Measurements from ENCODE around the gene MYRIP. TPM values are rescaled to one million over a fixed set of nuclear protein-coding genes. Genes with fewer than 3 reads are reported as not detected.
"Not testable (repeated sequence)": the region's sequence is repeated elsewhere in the genome, so short reads cannot be mapped to it uniquely, and the experiment has no call there.

The MYRIP gene
- total RNA-seq (10 to 100 TPM; 10.3 to 11.0 TPM), polyA plus RNA-seq (under 1 TPM; 0.15 to 0.63 TPM)
- long read RNA-seq, donor 1, partial matches to known transcripts, result 9 of 37 reads
- long read RNA-seq, donor 1, other reads (novel, unspliced or antisense), result 28 of 37 reads
- long read RNA-seq, donor 2, partial matches to known transcripts, result 5 of 20 reads
- long read RNA-seq, donor 2, other reads (novel, unspliced or antisense), result 15 of 20 reads

- intact Hi-C loops (cut with DNase I), result no loop called here
- no peaks in the 10 kb centered on the region for H3K9me3 ChIP-seq (ENCODE audit: control insufficient read depth, low read length)
- peak in 1 of 2 donors; percentile 81 for DNase-seq
- H3K4me1 ChIP-seq (ENCODE audit: control insufficient read depth in 1 of 2, insufficient read depth in 2 of 2, low read length in 2 of 2), result no peaks in the 10 kb centered on the region
- H3K27me3 ChIP-seq (ENCODE audit: control insufficient read depth in 1 of 2, insufficient read depth in 2 of 2, low read length in 1 of 2), result no peaks in the 10 kb centered on the region
- H3K36me3 ChIP-seq (ENCODE audit: control insufficient read depth in 1 of 2, insufficient read depth in 2 of 2, low read length in 1 of 2), result no peaks in the 10 kb centered on the region
- H3K27ac ChIP-seq (ENCODE audit: low read depth in 1 of 2, low read length in 2 of 2), result no peak within 1 kb of the TSS
- peak within 1 kb of the TSS; percentile 64 to 77 for H3K4me3 ChIP-seq (ENCODE audit: low read length in 2 of 2)
- peak; percentile 76 for ATAC-seq (ENCODE audit: low FRiP score)
- WGBS, 2 donors, result 0 to 1% methylated on average over 50 to 103 of the region's 103 CpGs
These were observed at the start of gene MYRIP for GRCh38 chr3:39809181-39809994. Gene MYRIP (plus strand): TSS chr3:39809609. CDS start chr3:39900817, 91,208 bp downstream.

GRCh38 chr3:39760325-39760724 is 49.1 kb upstream of the MYRIP start:
- H3K27ac ChIP-seq (ENCODE audit: low read depth in 1 of 2, low read length in 2 of 2), result no peak overlapping the region
- ATAC-seq (ENCODE audit: low FRiP score) (no peak), DNase-seq (no peak)
- no peaks in the 10 kb centered on the region for H3K36me3 ChIP-seq (ENCODE audit: control insufficient read depth in 1 of 2, insufficient read depth in 2 of 2, low read length in 1 of 2)
- 63 to 72% methylated on average over 1 of the region's 1 CpG for WGBS, 2 donors
- H3K4me3 ChIP-seq (ENCODE audit: low read length in 2 of 2), result no peak overlapping the region
- no peaks in the 10 kb centered on the region for H3K4me1 ChIP-seq (ENCODE audit: control insufficient read depth in 1 of 2, insufficient read depth in 2 of 2, low read length in 2 of 2)
- intact Hi-C loops (cut with DNase I), result no loop called here
- H3K9me3 ChIP-seq (ENCODE audit: control insufficient read depth, low read length), result no peaks in the 10 kb centered on the region
- no peaks in the 10 kb centered on the region for H3K27me3 ChIP-seq (ENCODE audit: control insufficient read depth in 1 of 2, insufficient read depth in 2 of 2, low read length in 1 of 2)

GRCh38 chr3:39762537-39763070 is 46.8 kb upstream of the MYRIP start:
- Histone ChIP-seq H3K27me3 (ENCODE audit: control insufficient read depth in 1 of 2, insufficient read depth in 2 of 2, low read length in 1 of 2) (no peaks in the 10 kb centered on the region), H3K9me3 (ENCODE audit: control insufficient read depth, low read length) (no peaks in the 10 kb centered on the region), H3K27ac (ENCODE audit: low read depth in 1 of 2, low read length in 2 of 2) (no peak overlapping the region), H3K36me3 (ENCODE audit: control insufficient read depth in 1 of 2, insufficient read depth in 2 of 2, low read length in 1 of 2) (no peaks in the 10 kb centered on the region), H3K4me1 (ENCODE audit: control insufficient read depth in 1 of 2, insufficient read depth in 2 of 2, low read length in 2 of 2) (no peaks in the 10 kb centered on the region), H3K4me3 (ENCODE audit: low read length in 2 of 2) (no peak overlapping the region)
- DNase-seq (no peak), ATAC-seq (ENCODE audit: low FRiP score) (no peak)
- WGBS, 2 donors, result 32 to 51% methylated on average over 1 of the region's 1 CpG
- intact Hi-C loops (cut with DNase I), result no loop called here

GRCh38 chr3:39763390-39763789 is 46.0 kb upstream of the MYRIP start:
- Histone ChIP-seq H3K4me3 (ENCODE audit: low read length in 2 of 2) (no peak overlapping the region), H3K9me3 (ENCODE audit: control insufficient read depth, low read length) (no peaks in the 10 kb centered on the region), H3K36me3 (ENCODE audit: control insufficient read depth in 1 of 2, insufficient read depth in 2 of 2, low read length in 1 of 2) (no peaks in the 10 kb centered on the region), H3K27me3 (ENCODE audit: control insufficient read depth in 1 of 2, insufficient read depth in 2 of 2, low read length in 1 of 2) (no peaks in the 10 kb centered on the region), H3K4me1 (ENCODE audit: control insufficient read depth in 1 of 2, insufficient read depth in 2 of 2, low read length in 2 of 2) (no peaks in the 10 kb centered on the region), H3K27ac (ENCODE audit: low read depth in 1 of 2, low read length in 2 of 2) (no peak overlapping the region)
- no peak for ATAC-seq (ENCODE audit: low FRiP score)
- intact Hi-C loops (cut with DNase I), result no loop called here
- DNase-seq, result no peak

- no peaks in the 10 kb centered on the region for H3K27me3 ChIP-seq (ENCODE audit: control insufficient read depth in 1 of 2, insufficient read depth in 2 of 2, low read length in 1 of 2)
- H3K4me1 ChIP-seq (ENCODE audit: control insufficient read depth in 1 of 2, insufficient read depth in 2 of 2, low read length in 2 of 2), result no peaks in the 10 kb centered on the region
- no peak overlapping the region for H3K27ac ChIP-seq (ENCODE audit: low read depth in 1 of 2, low read length in 2 of 2)
- H3K36me3 ChIP-seq (ENCODE audit: control insufficient read depth in 1 of 2, insufficient read depth in 2 of 2, low read length in 1 of 2), result no peaks in the 10 kb centered on the region
- H3K4me3 ChIP-seq (ENCODE audit: low read length in 2 of 2), result no peak overlapping the region
- ATAC-seq (ENCODE audit: low FRiP score), result no peak
- intact Hi-C loops (cut with DNase I), result no loop called here
- H3K9me3 ChIP-seq (ENCODE audit: control insufficient read depth, low read length), result no peaks in the 10 kb centered on the region
- no peak for DNase-seq
These were observed 43.8 kb upstream of the MYRIP start for GRCh38 chr3:39765575-39765974.

GRCh38 chr3:39766433-39766832 is 43.0 kb upstream of the MYRIP start:
- Histone ChIP-seq H3K36me3 (ENCODE audit: control insufficient read depth in 1 of 2, insufficient read depth in 2 of 2, low read length in 1 of 2) (no peaks in the 10 kb centered on the region), H3K27me3 (ENCODE audit: control insufficient read depth in 1 of 2, insufficient read depth in 2 of 2, low read length in 1 of 2) (no peaks in the 10 kb centered on the region), H3K9me3 (ENCODE audit: control insufficient read depth, low read length) (no peaks in the 10 kb centered on the region), H3K27ac (ENCODE audit: low read depth in 1 of 2, low read length in 2 of 2) (no peak overlapping the region), H3K4me3 (ENCODE audit: low read length in 2 of 2) (no peak overlapping the region), H3K4me1 (ENCODE audit: control insufficient read depth in 1 of 2, insufficient read depth in 2 of 2, low read length in 2 of 2) (no peaks in the 10 kb centered on the region)
- ATAC-seq (ENCODE audit: low FRiP score) (no peak), DNase-seq (no peak)
- 56 to 58% methylated on average over 1 of the region's 1 CpG for WGBS, 2 donors
- intact Hi-C loops (cut with DNase I), result no loop called here

- H3K36me3 ChIP-seq (ENCODE audit: control insufficient read depth in 1 of 2, insufficient read depth in 2 of 2, low read length in 1 of 2); H3K4me1 ChIP-seq (ENCODE audit: control insufficient read depth in 1 of 2, insufficient read depth in 2 of 2, low read length in 2 of 2); H3K27ac ChIP-seq (ENCODE audit: low read depth in 1 of 2, low read length in 2 of 2); ATAC-seq (ENCODE audit: low FRiP score); intact Hi-C loops (cut with DNase I); H3K27me3 ChIP-seq (ENCODE audit: control insufficient read depth in 1 of 2, insufficient read depth in 2 of 2, low read length in 1 of 2); H3K9me3 ChIP-seq (ENCODE audit: control insufficient read depth, low read length); H3K4me3 ChIP-seq (ENCODE audit: low read length in 2 of 2); DNase-seq: not testable (repeated sequence)
These were observed 42.5 kb upstream of the MYRIP start for GRCh38 chr3:39766909-39767308.

- 76 to 81% methylated on average over 5 of the region's 5 CpGs for WGBS, 2 donors
- H3K4me3 ChIP-seq (ENCODE audit: low read length in 2 of 2); intact Hi-C loops (cut with DNase I); H3K27ac ChIP-seq (ENCODE audit: low read depth in 1 of 2, low read length in 2 of 2); H3K9me3 ChIP-seq (ENCODE audit: control insufficient read depth, low read length); H3K4me1 ChIP-seq (ENCODE audit: control insufficient read depth in 1 of 2, insufficient read depth in 2 of 2, low read length in 2 of 2); DNase-seq; H3K36me3 ChIP-seq (ENCODE audit: control insufficient read depth in 1 of 2, insufficient read depth in 2 of 2, low read length in 1 of 2); ATAC-seq (ENCODE audit: low FRiP score); H3K27me3 ChIP-seq (ENCODE audit: control insufficient read depth in 1 of 2, insufficient read depth in 2 of 2, low read length in 1 of 2): not testable (repeated sequence)
These were observed 31.2 kb upstream of the MYRIP start for GRCh38 chr3:39778168-39778567.
